Measurements from ENCODE around the gene RPS6KA3.
"Not testable (repeated sequence)": the region's sequence is repeated elsewhere in the genome, so short reads cannot be mapped to it uniquely, and the experiment has no call there.

RPS6KA3 gene

GRCh38 chrX:20217271-20217670, 49.4 kb downstream of the RPS6KA3 start:
- no peaks in the 10 kb centered on the region for H3K9me3 Mint-ChIP-seq
- peaks cover 38% of the 10 kb centered on the region for H3K36me3 Mint-ChIP-seq
- peak overlapping the region; percentile 20 for H3K27ac Mint-ChIP-seq
- ATAC-seq, result no peak
- peaks cover 43% of the 10 kb centered on the region for H3K4me1 Mint-ChIP-seq
- no peak overlapping the region for H3K4me3 Mint-ChIP-seq
- no peak for DNase-seq (ENCODE audit: low spot score in 2 of 2)

GRCh38 chrX:20215565-20215964, 51.1 kb downstream of the RPS6KA3 start:
- ATAC-seq, result no peak
- Mint-ChIP-seq H3K4me1 (peaks cover 39% of the 10 kb centered on the region), H3K4me3 (no peak overlapping the region), H3K9me3 (no peaks in the 10 kb centered on the region), H3K27ac (no peak overlapping the region), H3K36me3 (peaks cover 32% of the 10 kb centered on the region)
- DNase-seq (ENCODE audit: low spot score in 2 of 2), result no peak

GRCh38 chrX:20212486-20213089, 54.1 kb downstream of the RPS6KA3 start:
- no peak for DNase-seq (ENCODE audit: low spot score in 2 of 2)
- peak; percentile 86 for ATAC-seq
- Mint-ChIP-seq H3K36me3 (peaks cover 56% of the 10 kb centered on the region), H3K4me1 (peaks cover 39% of the 10 kb centered on the region), H3K27ac (peak overlapping the region; percentile 54), H3K4me3 (no peak overlapping the region), H3K9me3 (no peaks in the 10 kb centered on the region)

- peaks cover 47% of the 10 kb centered on the region for H3K4me1 Mint-ChIP-seq
- H3K27ac Mint-ChIP-seq, result no peak overlapping the region
These were observed 55.4 kb downstream of the RPS6KA3 start for GRCh38 chrX:20211261-20211786.

DNA sequence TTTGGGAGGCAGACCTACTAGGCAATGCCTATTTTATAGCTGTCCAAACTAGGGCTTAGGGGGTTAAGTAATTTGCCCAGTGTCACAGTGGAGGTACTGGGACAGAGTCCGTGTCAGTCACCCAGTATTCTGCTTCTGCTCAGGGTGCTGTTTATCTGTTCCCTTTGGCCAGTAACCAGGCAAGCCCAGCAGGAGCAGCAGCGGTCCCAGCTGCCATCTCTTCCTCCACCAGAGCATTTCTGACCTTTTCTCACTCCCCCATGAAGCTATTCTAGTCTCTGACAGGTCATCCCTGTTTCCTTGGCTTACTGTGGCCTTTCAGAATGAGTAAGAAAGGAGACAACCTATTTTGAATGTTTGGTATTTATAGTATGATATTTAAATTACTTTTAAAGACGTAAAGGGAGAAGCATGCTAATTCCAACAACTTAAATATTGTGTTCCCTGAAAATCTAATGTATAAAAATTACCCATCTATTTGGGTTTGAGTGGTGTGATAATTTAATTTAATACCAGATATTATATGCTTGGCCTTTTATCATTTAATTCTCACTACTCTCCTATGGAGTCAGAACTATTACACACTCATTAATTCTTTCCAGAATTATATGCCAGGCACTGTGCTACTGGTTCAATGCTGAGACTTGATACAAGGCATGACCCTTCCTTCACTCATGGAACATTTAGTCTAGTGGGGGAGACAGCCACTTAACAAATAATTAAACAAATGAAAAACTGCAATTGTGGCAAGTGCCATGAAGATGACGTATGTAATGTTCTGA, 60.6 kb downstream of the RPS6KA3 start:
- Mint-ChIP-seq H3K9me3 (no peaks in the 10 kb centered on the region), H3K4me1 (peaks cover 39% of the 10 kb centered on the region), H3K27ac (peak overlapping the region; percentile 24), H3K4me3 (no peak overlapping the region), H3K36me3 (peaks cover 86% of the 10 kb centered on the region)
- ATAC-seq, result peak; percentile 74
- no peak for DNase-seq (ENCODE audit: low spot score in 2 of 2)

More at GRCh38 chrX:20211261-20211786, 55.4 kb downstream of the RPS6KA3 start:
- peaks cover 66% of the 10 kb centered on the region for H3K36me3 Mint-ChIP-seq
- H3K4me3 Mint-ChIP-seq, result no peak overlapping the region
- DNase-seq (ENCODE audit: low spot score in 2 of 2) (no peak), ATAC-seq (no peak)
- H3K9me3 Mint-ChIP-seq, result no peaks in the 10 kb centered on the region

GRCh38 chrX:20204351-20204750, 62.4 kb downstream of the RPS6KA3 start:
- Mint-ChIP-seq H3K4me1 (peaks cover 35% of the 10 kb centered on the region), H3K9me3 (no peaks in the 10 kb centered on the region), H3K36me3 (peaks cover 92% of the 10 kb centered on the region), H3K27ac (peak overlapping the region; percentile 54), H3K4me3 (no peak overlapping the region)
- DNase-seq (ENCODE audit: low spot score in 2 of 2) (no peak), ATAC-seq (no peak)

DNA sequence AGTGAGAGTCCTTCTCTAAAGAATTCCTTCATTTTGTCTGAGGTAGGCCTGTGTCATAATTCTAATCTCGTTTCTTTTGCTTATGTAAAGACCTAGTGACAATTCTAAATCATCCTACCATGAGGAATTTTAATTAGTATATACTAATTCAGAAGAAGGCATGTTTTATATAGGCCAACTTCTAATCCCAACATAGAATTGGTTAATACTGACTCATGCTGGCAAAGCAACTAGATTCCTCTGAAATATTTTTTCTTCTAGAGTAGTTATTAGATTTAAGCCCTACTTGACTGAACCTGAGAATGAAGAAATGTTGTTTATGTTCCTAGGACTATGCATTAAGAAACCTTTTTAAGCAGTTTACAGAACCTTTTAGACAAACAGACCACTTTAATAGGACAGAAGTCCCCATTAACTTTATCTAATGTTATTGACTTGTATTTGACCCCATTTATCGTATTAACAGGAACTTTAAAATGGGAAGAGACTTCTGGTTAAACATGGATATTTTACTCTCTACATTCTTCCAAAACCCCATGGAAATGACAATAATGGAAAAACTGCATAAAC, 69.0 kb downstream of the RPS6KA3 start:
- Mint-ChIP-seq H3K27ac (peak overlapping the region; percentile 90), H3K9me3 (no peaks in the 10 kb centered on the region), H3K4me3 (no peak overlapping the region), H3K4me1 (peaks cover 20% of the 10 kb centered on the region), H3K36me3 (peaks cover 93% of the 10 kb centered on the region)
- ATAC-seq (no peak), DNase-seq (ENCODE audit: low spot score in 2 of 2) (no peak)

GRCh38 chrX:20189171-20189570, 77.5 kb downstream of the RPS6KA3 start:
- DNase-seq (ENCODE audit: low spot score in 2 of 2), result no peak
- Mint-ChIP-seq H3K36me3 (peaks cover 94% of the 10 kb centered on the region), H3K9me3 (no peaks in the 10 kb centered on the region), H3K27ac (peak overlapping the region; percentile 57), H3K4me3 (no peak overlapping the region), H3K4me1 (no peaks in the 10 kb centered on the region)
- ATAC-seq, result no peak

- H3K27ac Mint-ChIP-seq, result peak overlapping the region; percentile 2
- H3K36me3 Mint-ChIP-seq, result peaks cover 100% of the 10 kb centered on the region
- no peak overlapping the region for H3K4me3 Mint-ChIP-seq
- H3K4me1 Mint-ChIP-seq, result peaks cover 18% of the 10 kb centered on the region
- H3K9me3 Mint-ChIP-seq, result no peaks in the 10 kb centered on the region
- no peak for DNase-seq (ENCODE audit: low spot score in 2 of 2)
- ATAC-seq, result peak; percentile 91
These were observed 84.9 kb downstream of the RPS6KA3 start for GRCh38 chrX:20181598-20182329.

DNA sequence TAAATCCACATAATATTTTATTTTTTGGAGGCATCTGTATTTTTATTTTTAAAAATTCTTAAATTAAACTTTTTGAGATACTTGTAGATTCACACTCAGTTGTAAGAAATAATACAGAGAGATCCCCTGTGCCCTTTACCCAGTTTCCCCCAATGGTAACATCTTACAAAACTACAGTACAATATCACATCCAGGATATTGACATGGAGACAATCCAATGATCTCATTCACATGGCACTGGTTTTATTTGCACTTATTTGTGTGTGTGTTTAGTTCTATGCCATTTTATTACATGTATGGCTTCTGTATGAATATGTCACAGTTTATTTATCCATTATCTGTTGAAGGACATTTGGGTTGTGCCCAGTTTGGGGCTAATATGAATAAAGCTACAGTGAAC, 89.6 kb downstream of the RPS6KA3 start:
- Mint-ChIP-seq H3K9me3 (no peaks in the 10 kb centered on the region), H3K27ac (no peak overlapping the region), H3K4me3 (no peak overlapping the region), H3K4me1 (peaks cover 15% of the 10 kb centered on the region), H3K36me3 (peaks cover 100% of the 10 kb centered on the region)
- ATAC-seq, result no peak
- no peak for DNase-seq (ENCODE audit: low spot score in 2 of 2)

DNA sequence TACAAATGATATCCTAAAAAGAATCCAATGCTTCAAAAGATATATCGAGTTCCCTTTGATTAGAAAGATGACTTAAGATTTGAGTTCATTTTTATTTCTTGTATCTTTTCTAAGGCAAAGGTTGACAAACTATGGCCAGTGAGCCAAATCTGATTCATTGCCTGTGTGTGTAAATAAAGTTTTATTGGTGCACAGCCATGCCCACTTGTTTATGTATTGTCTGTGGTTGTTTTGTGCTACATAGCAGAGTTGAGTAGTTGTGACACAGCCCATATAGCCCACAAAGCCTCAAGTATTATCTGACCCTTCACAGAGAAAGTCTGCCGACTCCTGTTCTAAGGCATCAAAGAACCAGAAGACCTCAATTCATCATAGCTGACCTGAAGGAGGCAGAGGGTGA, 92.9 kb downstream of the RPS6KA3 start:
- Mint-ChIP-seq H3K27ac (no peak overlapping the region), H3K36me3 (peaks cover 97% of the 10 kb centered on the region), H3K4me3 (no peak overlapping the region), H3K4me1 (no peaks in the 10 kb centered on the region), H3K9me3 (no peaks in the 10 kb centered on the region)
- DNase-seq (ENCODE audit: low spot score in 2 of 2) (no peak), ATAC-seq (no peak)

DNA sequence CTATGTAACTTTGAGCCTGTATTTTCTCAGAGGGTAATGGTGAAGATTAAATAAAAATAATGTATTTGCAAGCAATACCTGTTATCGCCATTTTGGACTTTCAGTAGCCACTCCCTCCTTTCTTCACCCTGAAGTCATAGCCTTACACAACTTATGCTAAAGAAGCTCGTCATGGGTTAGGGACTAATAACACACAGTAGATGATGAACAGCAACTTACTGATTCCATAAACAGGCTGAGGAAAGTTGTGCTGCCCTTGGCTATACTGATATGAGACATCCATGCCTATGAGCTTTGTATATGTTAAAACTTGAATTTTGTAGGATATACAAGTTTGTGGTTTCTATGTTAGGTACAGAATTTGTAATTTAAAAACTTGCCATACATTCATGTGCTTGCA, 93.4 kb downstream of the RPS6KA3 start:
- H3K36me3 Mint-ChIP-seq, result peaks cover 97% of the 10 kb centered on the region
- H3K27ac Mint-ChIP-seq, result no peak overlapping the region
- no peak overlapping the region for H3K4me3 Mint-ChIP-seq
- no peaks in the 10 kb centered on the region for H3K9me3 Mint-ChIP-seq
- no peak for DNase-seq (ENCODE audit: low spot score in 2 of 2)
- no peak for ATAC-seq
- H3K4me1 Mint-ChIP-seq, result no peaks in the 10 kb centered on the region

GRCh38 chrX:20171887-20172286, 94.8 kb downstream of the RPS6KA3 start:
- DNase-seq (ENCODE audit: low spot score in 2 of 2) (no peak), ATAC-seq (no peak)
- H3K9me3 Mint-ChIP-seq, result no peaks in the 10 kb centered on the region
- no peaks in the 10 kb centered on the region for H3K4me1 Mint-ChIP-seq
- no peak overlapping the region for H3K27ac Mint-ChIP-seq
- H3K4me3 Mint-ChIP-seq, result no peak overlapping the region
- H3K36me3 Mint-ChIP-seq, result peaks cover 97% of the 10 kb centered on the region

- not testable (repeated sequence) for DNase-seq (ENCODE audit: low spot score in 2 of 2); H3K4me3 Mint-ChIP-seq; ATAC-seq; H3K27ac Mint-ChIP-seq; H3K4me1 Mint-ChIP-seq; H3K9me3 Mint-ChIP-seq
- H3K36me3 Mint-ChIP-seq, result peaks cover 97% of the 10 kb centered on the region
These were observed 104.2 kb downstream of the RPS6KA3 start for GRCh38 chrX:20162516-20162915.

DNA sequence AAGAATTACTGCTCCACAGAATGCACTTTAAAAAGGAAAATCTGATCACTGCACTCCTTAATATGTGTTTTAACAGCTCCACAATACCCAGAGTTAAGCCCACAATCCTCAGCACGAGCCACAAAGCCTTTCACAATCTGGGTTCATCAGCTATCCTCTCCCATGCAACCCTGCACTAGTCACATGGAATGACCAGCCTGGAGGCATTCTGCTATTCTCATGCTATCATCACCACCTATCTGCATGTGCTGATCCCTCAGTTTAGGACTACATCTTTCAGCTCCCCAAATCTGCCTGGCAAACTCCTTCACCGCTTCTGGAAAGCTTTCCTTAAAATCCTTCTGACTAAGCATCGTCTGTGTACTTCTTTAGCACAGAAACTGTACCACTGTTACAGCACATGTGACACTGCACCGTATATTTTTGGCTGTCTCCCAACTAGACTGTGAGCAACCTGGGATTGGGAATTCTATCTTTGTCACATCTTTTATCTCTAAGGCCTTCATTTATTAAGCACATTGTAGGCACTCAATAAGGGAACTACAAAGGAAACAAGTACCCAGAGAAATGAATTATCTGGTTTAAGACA, 106.8 kb downstream of the RPS6KA3 start:
- Mint-ChIP-seq H3K4me1 (no peaks in the 10 kb centered on the region), H3K4me3 (no peak overlapping the region), H3K27ac (peak overlapping the region; percentile 29), H3K36me3 (peaks cover 98% of the 10 kb centered on the region), H3K9me3 (no peaks in the 10 kb centered on the region)
- DNase-seq (ENCODE audit: low spot score in 2 of 2) (no peak), ATAC-seq (no peak)
